NCI-H748 (cell line): ENCODE measurements around the gene CFAP92.

Experiments used
- DNase-seq: peaks from one replicate; lab custom pipeline; 2025; ENCODE audit not compliant: unreplicated experiment; lab: John Stamatoyannopoulos, UW

CFAP92 gene, protein sequence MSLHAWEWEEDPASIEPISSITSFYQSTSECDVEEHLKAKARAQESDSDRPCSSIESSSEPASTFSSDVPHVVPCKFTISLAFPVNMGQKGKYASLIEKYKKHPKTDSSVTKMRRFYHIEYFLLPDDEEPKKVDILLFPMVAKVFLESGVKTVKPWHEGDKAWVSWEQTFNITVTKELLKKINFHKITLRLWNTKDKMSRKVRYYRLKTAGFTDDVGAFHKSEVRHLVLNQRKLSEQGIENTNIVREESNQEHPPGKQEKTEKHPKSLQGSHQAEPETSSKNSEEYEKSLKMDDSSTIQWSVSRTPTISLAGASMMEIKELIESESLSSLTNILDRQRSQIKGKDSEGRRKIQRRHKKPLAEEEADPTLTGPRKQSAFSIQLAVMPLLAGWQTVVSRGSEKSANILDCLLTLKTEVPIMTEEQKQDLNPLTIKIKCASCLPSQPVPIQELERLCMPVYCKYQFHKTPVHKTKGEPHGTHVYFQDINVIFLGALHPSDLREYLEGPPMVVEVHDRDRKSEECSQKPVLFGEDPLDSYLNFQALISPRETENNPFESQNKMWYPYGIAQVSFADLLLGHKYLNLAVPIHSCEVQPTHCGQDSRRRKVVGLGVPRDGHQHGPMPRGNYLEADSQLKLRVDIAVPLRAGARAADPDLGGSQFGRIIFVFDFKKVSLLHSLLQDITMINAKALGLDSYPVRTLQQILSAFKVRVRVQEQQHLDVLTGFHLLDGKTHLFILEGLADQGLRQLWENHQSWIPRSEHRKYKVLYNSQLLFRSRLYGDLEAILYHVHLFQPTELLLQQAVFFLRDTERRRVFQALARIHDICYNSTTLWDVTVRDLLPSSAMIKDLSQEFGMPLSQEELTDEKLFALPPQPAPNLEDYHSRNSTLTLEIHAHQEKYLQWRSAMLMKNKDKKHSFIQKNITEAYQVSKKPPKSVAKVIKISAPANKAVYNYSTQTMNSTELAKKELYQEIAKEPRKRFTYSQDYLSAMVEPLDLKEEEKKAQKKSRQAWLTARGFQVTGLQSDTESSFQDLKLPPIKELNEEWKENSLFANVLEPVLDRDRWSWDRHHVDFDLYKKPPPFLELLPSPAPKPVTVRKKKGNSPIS

DNA sequence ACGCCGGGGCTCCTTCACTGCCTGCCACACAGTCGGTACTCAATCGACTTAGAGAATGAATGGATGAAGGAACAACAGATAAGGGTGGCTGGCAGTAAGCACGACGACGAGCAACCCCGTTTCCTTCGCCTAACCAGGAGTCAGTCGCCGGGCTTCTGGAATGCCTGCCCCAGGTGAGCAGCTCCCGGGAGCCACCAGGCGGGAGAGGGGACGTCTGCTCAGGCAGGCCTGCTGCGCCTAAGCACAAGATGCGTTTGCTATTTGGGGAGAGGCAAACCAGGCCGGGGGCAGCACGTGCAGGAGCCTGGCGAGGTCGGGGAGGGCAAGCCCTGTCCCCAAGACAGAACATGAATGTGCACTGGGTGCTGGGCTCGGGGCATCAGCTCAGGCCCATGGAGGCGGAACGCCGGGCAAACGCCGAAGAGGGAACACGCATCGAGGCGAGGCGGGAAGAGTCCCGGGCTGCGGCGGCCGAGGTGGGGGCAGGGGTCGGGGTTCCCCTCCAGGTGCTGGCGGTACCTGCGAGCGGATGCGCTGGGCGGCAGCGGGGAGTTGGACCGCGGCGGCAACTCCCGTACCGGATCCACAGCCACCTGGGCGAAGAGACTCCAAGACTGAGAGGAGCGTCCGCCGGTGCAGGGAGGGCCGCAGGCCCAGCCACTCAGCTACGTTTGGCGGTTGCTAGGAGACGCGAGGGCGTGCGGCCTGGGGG lies at the start of gene CFAP92:
Gene CFAP92 (minus strand): TSS at position 616 of the 712 bp plus-strand sequence. CDS start 772 bp downstream, outside the sequence.
- DNase-seq: peak; percentile 87

DNA sequence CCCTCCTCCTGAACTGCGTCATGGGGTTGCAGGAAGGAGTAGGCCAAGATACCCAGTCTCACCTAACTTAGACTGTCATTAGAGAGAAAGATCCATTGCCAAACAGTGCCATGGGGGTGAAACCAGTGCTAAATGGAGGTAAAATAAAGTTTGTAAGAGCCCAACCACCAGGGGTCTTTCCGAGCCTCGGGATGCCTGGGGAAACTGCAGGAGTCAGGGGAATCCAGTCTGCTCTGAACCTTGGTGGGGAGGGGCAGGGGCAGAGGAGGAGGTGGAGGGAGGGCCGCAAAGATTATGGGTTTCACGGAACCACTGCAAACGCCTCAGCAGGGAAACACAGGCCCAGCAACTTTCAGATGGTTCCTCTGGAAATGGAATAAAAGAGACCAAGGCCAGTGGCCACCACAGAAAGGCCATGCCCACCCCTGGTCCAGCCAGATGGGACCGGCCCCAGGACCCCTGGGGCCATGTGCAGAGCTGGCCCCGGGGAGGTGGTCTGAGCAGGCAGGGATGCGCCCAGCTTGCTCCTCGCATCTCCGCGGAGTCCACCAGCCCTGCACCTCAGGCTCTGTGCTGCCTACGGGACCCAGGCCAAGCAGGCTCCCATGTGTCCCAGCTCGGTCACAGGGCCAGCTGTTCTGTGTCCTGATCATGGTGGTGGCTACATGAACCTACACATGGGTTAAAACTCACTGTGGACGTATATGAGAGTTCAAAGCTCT lies 46.9 kb upstream of the CFAP92 start:
- DNase-seq: no peak

GRCh38 chr3:129040039-129040336 lies 46.1 kb upstream of the CFAP92 start:
- no peak for DNase-seq

GRCh38 chr3:129039271-129040038 lies 45.6 kb upstream of the CFAP92 start:
- peak; percentile 69 for DNase-seq

- no peak for DNase-seq
These were observed 44.4 kb upstream of the CFAP92 start for GRCh38 chr3:129038121-129038855.

GRCh38 chr3:129037093-129037419 lies 43.2 kb upstream of the CFAP92 start:
- DNase-seq: no peak

- DNase-seq: no peak
These were observed 42.6 kb upstream of the CFAP92 start for GRCh38 chr3:129036222-129037092.

DNA sequence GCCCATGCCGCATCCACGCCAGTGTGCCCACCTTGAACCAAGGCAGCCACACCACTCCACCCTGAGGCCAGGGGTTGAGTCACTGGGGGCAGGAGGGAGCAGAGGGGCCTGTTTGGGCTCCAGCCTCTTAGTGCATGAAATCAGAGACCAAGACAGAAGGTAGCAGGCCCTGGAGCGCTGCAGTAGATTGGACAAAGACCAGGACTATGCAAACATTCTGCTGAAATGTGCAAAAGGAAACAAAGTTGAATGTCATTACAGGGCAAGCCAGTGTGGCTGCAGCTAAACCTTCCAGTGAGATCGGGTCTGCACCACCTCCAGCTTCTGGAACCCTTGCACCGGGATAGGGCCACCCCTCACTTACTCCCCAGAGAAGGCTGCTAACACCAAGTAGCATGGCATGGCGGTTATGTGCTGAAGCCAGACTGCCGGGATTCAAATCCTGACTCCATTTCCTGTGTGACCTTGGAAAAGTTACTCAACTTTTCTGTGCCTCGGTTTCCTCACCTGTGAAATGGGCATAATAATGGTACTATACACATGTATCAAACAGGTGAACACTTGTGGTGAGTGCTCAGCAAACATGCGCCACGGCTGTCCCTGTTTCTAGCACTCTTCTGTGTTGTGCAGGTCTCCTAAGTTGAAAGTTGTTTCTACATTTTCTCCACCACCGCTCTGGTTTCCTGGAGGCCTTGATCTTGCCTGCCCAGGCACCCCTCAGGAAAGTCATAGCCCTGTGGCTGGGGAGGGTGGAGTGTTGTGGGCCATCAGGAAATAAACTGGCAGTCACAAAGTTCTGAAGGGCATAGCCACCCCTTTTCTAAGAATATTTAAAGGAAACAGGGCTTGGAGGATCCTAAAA lies 41.7 kb upstream of the CFAP92 start:
- no peak for DNase-seq

DNA sequence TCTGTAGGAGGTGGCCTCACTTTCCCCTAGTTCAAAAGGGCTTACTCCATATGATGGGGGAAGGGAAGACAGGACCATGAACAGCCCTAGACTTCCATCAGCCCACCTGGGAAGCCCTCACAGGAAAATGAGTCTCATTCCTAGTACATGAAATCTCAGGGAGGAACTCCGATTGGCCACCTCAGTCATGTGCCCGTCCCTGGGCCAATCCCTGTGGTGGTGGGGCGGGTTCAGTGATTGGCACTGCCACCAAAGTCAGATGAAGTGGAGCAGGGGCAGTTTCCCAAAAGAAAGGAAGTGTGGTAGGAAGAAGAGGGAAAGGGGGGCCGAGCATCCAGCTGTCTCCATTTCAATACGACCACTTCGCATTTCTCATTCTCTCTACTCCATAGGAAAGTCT lies 40.8 kb upstream of the CFAP92 start:
- no peak for DNase-seq

GRCh38 chr3:129033633-129034321 lies 39.9 kb upstream of the CFAP92 start:
- DNase-seq: no peak

DNA sequence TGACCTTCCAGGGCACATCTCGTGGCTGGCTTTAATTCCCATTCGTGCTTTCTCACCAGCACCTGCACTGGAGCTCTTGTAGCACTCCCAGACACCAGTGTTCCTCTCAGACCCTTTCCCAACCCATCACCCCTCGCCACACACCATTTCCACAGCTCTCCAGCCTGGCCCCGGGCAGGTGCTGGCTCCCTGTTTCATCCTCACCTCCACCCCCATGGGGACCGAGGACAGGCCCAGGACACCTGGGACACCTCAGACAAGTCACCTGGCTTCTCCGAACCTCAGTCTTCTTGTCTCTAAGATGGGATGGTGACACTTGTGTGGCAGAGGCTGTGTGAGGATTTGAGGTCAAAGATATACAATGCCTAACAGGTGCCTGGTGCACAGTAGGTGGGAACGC lies 39.3 kb upstream of the CFAP92 start:
- DNase-seq: no peak

DNA sequence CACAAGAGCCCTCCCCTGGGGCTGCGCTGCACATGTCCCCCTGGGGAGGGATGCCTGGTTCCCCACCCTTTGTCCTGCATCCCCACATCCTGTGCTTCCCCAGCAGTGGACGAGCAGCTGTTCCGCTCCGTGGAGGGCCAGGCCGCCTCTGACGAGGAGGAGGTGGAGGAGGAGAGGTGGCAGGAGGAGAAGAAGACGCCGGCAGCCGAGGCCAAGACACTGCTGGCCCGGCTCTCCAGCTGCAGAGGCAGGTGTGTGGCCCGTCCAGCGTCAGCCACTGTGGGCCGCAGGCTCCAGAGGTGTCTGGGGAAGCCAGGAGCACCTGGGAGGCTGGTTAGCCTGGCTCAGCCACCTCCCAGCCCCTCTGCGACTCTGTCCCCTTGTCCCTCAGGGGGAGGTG lies 38.8 kb upstream of the CFAP92 start:
- DNase-seq: no peak

DNA sequence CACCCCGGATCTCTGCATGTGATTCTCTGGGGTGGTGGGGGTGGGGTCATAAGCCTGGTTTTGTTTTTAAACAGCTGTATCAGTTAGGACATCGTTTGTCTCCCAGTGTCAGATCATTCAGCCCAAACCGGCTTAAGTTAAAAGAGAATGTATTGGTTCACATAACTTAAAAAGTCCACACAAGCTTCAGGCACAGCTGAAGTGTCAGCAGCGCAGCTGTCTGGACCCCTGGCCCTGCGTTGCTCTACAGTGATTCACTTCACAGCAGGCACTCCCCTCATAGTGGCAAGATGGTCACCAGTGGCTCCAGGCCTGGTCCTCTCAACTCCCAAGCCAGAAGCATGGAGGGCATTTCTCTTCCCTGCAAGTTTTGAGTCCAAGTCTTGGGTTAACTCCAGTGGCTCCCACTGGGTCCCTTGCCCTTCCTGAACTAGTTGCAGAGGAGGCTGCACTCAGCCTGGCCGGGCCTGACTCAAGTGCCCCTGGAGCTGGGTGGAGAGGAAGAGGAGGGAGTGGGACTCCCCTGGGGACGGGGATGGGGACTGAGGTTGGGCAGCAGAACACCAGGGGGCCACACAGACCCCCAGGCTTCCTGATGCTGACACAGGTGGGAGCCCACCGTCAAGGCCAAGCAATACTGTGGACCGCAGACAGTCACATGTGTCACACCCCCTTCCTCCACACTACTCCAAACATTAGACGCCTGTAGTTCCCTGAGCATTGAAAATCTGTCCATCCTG lies 37.8 kb upstream of the CFAP92 start:
- no peak for DNase-seq

DNA sequence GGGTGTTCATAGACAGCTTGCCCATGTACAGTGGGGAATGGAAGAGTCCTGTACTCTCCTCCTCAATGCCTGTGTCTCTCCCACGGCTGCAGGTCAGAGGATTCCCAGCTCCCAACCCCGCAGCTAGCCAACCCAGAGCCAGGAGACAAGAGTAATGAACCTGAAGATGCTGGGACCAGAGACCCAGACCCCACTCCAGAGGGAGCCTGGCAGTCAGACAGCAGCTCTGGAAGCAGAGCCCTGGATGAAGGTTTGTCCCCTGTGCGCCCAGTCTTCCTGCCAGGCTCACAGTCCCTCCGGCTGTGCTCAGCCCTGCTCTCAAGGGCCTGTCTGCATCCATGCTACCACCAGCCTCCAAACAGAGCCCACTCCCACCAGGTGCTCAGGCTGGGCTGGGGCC lies 36.7 kb upstream of the CFAP92 start:
- DNase-seq: no peak

GRCh38 chr3:129028866-129029265 lies 35.0 kb upstream of the CFAP92 start:
- DNase-seq: no peak

- DNase-seq: no peak
These were observed 33.6 kb upstream of the CFAP92 start for GRCh38 chr3:129027544-129027880.
